SJCRH30 (cell line): Measurements from ENCODE around the gene PWWP2B. TPM values are rescaled to one million over a fixed set of nuclear protein-coding genes. Genes with fewer than 3 reads are reported as not detected.

ENCODE experiments used
- DNase-seq, 2 experiments: peaks; one replicate each; pipeline ENCODE4 v3.0.0-alpha.2; 2015 to 2020
- H3K27ac ChIP-seq: fragments of 250-450 bp; sonication (Bioruptor Pico); 2 replicates; pipeline ENCODE4 v1.5.1; 2020; ENCODE audit warnings: mild to moderate bottlenecking, moderate library complexity
- H3K27me3 ChIP-seq: fragments of 250-450 bp; sonication (Bioruptor Pico); 2 replicates; pipeline ENCODE4 v1.5.1; 2020; ENCODE audit warnings: mild to moderate bottlenecking, moderate library complexity
- H3K36me3 ChIP-seq: fragments of 250-450 bp; sonication (Bioruptor Pico); 2 replicates; pipeline ENCODE4 v1.5.1; 2020; ENCODE audit warnings: mild to moderate bottlenecking, moderate library complexity
- H3K4me1 ChIP-seq: fragments of 250-450 bp; sonication (Bioruptor Pico); 2 replicates; pipeline ENCODE4 v1.5.1; 2020; ENCODE audit warnings: mild to moderate bottlenecking, moderate library complexity
- H3K4me3 ChIP-seq: fragments of 250-450 bp; sonication (Bioruptor Pico); 2 replicates; pipeline ENCODE4 v1.5.1; 2020; ENCODE audit warnings: mild to moderate bottlenecking, moderate library complexity
- H3K9me3 ChIP-seq: fragments of 250-450 bp; sonication (Bioruptor Pico); replicated peaks from 2 replicates; pipeline ENCODE4 v1.5.1; 2020; ENCODE audit warnings: mild to moderate bottlenecking, moderate library complexity
- total RNA-seq: library from RNA; depleted of rRNA; stranded (reverse); fragments of >200 nt; shearing (Covaris generic); gene quantifications from 2 replicates; pipeline ENCODE4 v1.2.3, GENCODE V29; 2014; rRNA removed

PWWP2B gene
- total RNA-seq, 1 experiment from 2014 or later = 0.57 TPM

- no peak overlapping the region for H3K4me3 ChIP-seq
- no peaks in the 10 kb centered on the region for H3K27me3 ChIP-seq
- no peak overlapping the region for H3K27ac ChIP-seq
- no peak for DNase-seq
- H3K36me3 ChIP-seq = no peaks in the 10 kb centered on the region
- H3K9me3 ChIP-seq = no peaks in the 10 kb centered on the region
- no peaks in the 10 kb centered on the region for H3K4me1 ChIP-seq
Measured at GRCh38 chr10:132465889-132466519, 69.0 kb downstream of the PWWP2B start.

- no peaks in the 10 kb centered on the region for H3K9me3 ChIP-seq
- no peak for DNase-seq
- H3K27me3 ChIP-seq = no peaks in the 10 kb centered on the region
- H3K4me1 ChIP-seq = no peaks in the 10 kb centered on the region
- no peak overlapping the region for H3K4me3 ChIP-seq
- no peak overlapping the region for H3K27ac ChIP-seq
- no peaks in the 10 kb centered on the region for H3K36me3 ChIP-seq
Measured at GRCh38 chr10:132466520-132467463, 69.8 kb downstream of the PWWP2B start.

Other genes with a start within 250 kb of the PWWP2B start
- not detected in 2 replicates for gene DPYSL4, start 210.3 kb upstream of the PWWP2B start, total RNA-seq
- gene STK32C, start 89.2 kb upstream of the PWWP2B start, total RNA-seq = 2.8 and 4.2 TPM in 2 replicates
- gene LRRC27, start 65.0 kb upstream of the PWWP2B start, total RNA-seq = 1.8 and 2.8 TPM in 2 replicates
- 18.9 and 22.4 TPM in 2 replicates for gene INPP5A, start 140.6 kb downstream of the PWWP2B start, total RNA-seq